Omental fat pad (tissue), 4 donors: Measurements from ENCODE around the gene PDZD2. TPM values are rescaled to one million over a fixed set of nuclear protein-coding genes. Genes with fewer than 3 reads are reported as not detected.

Experiments used
- ATAC-seq: fragments of 150-250 bp; one replicate; pipeline ENCODE4 v1.9.1; 2016; ENCODE audit warnings: mild to moderate bottlenecking, moderate library complexity; ENCODE audit not compliant: low FRiP score
- DNase-seq: peaks from one replicate; pipeline ENCODE4 v3.0.0-alpha.2; 2019; ENCODE audit warnings: low spot score
- CTCF ChIP-seq, 3 donors: fragments of 450-650 bp; IDR thresholded peaks; one replicate each; pipeline ENCODE4 v1.5.1; 2016 to 2017; ENCODE audit warnings: antibody characterized with exemption in 3 of 3, mild to moderate bottlenecking in 3 of 3, moderate library complexity in 2 of 3
- total RNA-seq, 4 donors: library from RNA; depleted of rRNA; stranded (reverse); fragments of >200 nt; gene quantifications; one replicate each; pipeline ENCODE4 v1.1.0, GENCODE V29; 2016

PDZD2 gene
- total RNA-seq, 4 donors from 2014 or later = 43.5 to 113 (median 55.7) TPM

DNA sequence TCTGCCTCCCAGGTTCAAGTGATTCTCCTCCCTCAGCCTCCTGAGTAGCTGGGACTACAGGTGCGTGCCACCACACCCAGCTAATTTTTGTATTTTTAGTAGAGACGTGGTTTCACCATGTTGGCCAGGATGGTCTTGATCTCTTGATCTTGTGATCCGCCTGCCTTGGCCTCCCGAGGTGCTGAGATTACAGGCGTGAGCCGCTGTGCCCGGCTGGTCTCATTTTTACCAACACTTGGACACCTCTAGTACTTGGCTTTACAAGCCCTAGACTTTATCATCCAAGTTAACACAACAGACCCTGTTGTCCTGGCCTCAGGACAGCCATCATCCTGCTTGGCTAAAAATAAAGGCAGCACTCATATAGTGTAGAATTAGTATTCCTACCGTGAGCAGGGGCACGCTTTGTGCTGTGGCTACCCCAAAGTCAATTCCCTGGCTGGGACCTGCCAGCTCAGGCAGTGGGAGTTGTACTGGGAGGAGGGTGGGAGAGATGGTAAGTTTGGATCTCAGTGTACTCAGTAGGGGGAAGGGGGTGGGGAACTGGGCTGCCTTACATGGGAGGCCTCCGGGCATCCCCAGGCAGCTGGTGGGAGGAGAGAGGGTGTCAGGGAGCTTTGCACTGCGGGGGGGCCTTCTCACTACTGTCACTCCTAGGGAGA is 6.6 kb downstream of the PDZD2 start:
- DNase-seq = no peak
- no peak for ATAC-seq
- no peak for TF ChIP-seq CTCF (IDR thresholded peaks at IDR 0.05)

DNA sequence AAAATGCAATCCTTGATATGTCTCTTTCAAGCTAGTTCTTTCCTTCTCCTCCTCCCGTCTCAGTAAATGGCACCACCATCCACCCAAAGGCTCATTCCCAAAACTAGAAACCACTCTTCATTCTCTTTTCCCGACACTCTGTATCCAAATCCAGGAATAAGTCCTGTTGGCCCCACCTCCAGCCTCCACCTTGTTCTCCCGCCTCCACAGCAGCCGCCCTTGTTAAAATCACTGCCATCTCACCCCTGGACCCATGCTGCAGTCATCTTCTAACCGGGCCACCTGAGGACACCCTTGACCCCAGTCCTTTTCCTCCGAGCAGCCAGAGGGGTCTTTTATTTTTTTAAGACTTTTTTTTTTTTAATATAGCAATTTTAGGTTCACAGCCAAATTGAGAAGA is 9.4 kb downstream of the PDZD2 start:
- ATAC-seq = no peak
- TF ChIP-seq CTCF (IDR thresholded peaks at IDR 0.05) = no peak
- no peak for DNase-seq

DNA sequence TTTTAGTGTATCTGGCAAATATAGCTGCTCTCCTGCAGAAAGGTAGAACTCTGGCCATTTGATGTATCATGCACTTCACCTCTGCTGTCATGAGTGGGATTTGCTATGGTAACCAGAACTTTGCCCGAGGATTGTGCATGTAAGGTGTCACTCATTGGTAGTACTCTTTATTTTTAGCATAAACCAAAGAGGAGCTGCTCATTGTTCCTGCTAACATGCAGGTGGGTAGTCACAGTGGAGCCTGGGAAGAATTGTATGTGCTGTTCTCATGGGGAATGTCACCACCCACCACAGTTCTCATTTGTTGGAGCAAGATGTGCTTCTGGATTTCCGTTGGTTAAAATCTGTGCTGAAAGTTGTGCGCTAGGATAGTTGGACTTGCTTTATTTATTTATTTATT is 12.3 kb downstream of the PDZD2 start:
- TF ChIP-seq CTCF (IDR thresholded peaks at IDR 0.05) = no peak
- DNase-seq (no peak), ATAC-seq (no peak)

DNA sequence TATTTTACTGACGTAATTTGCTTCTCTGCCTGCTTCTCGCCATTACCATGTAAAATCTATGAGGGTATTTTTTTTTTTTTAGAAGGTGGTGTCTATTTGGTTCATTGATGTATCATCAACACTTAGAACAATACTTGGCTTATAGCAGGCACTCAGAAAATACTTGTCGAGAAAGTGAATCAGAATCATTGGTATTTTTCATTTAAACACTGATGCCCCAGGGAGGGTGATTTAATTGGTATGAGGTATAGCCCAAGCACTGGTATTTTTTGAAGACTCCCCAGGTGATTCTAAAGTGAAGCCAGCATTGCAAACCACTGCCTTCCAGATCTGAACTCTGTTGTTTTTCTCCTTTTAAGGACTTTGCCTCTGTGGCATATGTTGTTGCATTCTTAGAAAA is 16.6 kb downstream of the PDZD2 start:
- TF ChIP-seq CTCF (IDR thresholded peaks at IDR 0.05) = no peak
- no peak for ATAC-seq
- no peak for DNase-seq

- DNase-seq = no peak
- TF ChIP-seq CTCF (IDR thresholded peaks at IDR 0.05) = no peak
- no peak for ATAC-seq
Observed at GRCh38 chr5:31656806-31657205, 17.9 kb downstream of the PDZD2 start.

DNA sequence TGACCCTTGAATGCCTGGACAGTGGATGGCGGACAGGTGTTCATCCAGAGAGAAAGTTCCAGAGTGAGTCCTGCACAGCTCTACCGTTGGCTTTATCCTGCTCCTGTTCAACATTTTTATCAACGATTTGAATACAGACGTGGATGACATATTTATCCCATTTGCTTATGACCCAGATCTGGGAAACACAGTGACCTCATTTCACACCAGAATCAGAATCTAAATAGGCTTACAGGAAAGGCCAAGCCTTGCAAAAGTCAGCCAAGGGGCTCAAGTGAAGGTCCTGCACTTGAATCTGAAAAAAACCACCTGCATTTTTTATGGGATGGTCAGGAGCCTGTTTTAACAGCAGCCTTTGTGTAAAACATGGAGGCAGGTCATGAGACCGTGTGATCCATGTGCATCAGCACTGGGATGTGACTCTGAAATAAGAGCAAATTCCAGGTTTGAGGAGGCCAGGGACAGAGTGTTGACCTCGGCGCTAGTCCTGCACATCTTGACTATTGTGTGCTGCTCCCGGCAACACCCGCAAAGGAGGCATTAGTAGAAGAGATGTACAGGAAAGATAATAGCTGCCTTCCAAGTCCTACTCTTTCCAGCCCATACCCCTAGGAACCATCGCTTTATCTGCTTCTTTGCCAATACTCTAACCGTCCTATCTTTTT is 18.5 kb downstream of the PDZD2 start:
- ATAC-seq = no peak

More for the DNA sequence above, 18.5 kb downstream of the PDZD2 start:
- DNase-seq = no peak
- TF ChIP-seq CTCF (IDR thresholded peaks at IDR 0.05) = no peak
